ENCODE results near the gene SBF2.
"Not testable (repeated sequence)": the region's sequence is repeated elsewhere in the genome, so short reads cannot be mapped to it uniquely, and the experiment has no call there.

The SBF2 gene

GRCh38 chr11:9756461-9756860 lies 537.6 kb downstream of the SBF2 start:
- Histone ChIP-seq H3K9ac (ENCODE audit: low read depth, low read length) (no peak overlapping the region), H3K36me3 (ENCODE audit: control insufficient read depth, insufficient read depth, low read length) (no peaks in the 10 kb centered on the region), H3K4me3 (ENCODE audit: low read depth, low read length) (no peak overlapping the region), H3K9me3 (ENCODE audit: control insufficient read depth, insufficient read depth, low read length) (no peaks in the 10 kb centered on the region), H3K27me3 (ENCODE audit: control insufficient read depth, insufficient read depth, low read length) (no peaks in the 10 kb centered on the region), H3K4me1 (ENCODE audit: control insufficient read depth, insufficient read depth, low read length) (peaks cover 16% of the 10 kb centered on the region)

DNA sequence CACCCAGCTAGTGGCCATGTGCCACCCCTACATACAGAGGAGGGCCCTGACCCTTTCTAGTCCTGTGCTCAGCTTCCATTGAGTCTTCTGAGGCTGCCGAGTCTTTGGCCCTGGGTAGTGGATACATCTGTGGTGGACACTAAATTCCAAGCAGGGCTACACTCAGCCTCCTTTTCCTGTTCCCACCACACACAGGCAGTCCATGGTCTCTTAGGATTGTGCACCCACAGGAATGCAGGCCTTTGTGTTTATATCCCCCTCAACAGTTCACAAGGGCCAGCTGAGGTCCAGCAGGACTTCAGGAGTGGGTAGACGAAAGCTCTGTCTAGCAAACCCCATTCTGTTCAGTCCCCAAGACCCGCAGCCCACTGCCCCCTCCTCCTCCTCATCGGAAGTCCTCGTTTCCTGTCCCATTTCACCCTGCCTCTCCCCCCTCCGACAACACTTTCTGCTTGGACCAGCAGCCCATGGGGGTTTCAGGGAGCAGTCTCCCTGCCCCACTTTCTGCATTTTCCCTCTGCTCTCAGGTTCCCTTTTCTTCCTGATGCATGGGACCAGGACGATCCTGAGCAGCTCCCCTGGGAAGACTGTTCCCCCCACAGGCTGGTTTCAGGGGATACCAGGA lies 538.3 kb downstream of the SBF2 start:
- Histone ChIP-seq H3K4me1 (ENCODE audit: control insufficient read depth, insufficient read depth, low read length) (peaks cover 16% of the 10 kb centered on the region), H3K9me3 (ENCODE audit: control insufficient read depth, insufficient read depth, low read length) (no peaks in the 10 kb centered on the region)

DNA sequence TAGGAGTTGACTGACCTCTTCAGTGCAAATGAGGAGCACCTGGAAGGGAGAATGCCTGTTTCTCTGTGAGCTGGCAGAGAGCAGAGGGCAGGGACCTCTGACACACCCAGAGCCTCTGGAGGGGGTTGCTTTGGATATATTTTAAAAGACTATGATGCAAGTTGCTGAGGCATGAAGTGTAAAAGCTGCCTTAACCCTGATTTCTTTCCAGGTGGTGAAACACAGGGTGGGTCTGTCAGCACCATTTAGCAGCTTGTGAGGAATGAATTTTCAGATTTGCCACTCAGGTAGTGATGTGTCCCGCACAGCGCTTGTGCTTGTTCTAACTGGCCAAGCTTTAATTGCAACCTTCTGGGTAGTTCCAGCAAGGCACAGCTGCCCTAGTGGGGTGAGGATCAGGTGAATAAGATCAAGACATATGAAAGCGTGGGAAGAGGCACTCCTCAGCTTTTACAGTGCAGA lies 540.0 kb downstream of the SBF2 start:
- Histone ChIP-seq H3K9me3 (ENCODE audit: control insufficient read depth, insufficient read depth, low read length) (no peaks in the 10 kb centered on the region), H3K4me3 (ENCODE audit: low read depth, low read length) (no peak overlapping the region), H3K9ac (ENCODE audit: low read depth, low read length) (no peak overlapping the region), H3K4me1 (ENCODE audit: control insufficient read depth, insufficient read depth, low read length) (peaks cover 9% of the 10 kb centered on the region), H3K27me3 (ENCODE audit: control insufficient read depth, insufficient read depth, low read length) (no peaks in the 10 kb centered on the region), H3K36me3 (ENCODE audit: control insufficient read depth, insufficient read depth, low read length) (peaks cover 5% of the 10 kb centered on the region)

More for the DNA sequence above, 538.3 kb downstream of the SBF2 start:
- H3K4me3 ChIP-seq (ENCODE audit: low read depth, low read length): no peak overlapping the region
- no peak overlapping the region for H3K9ac ChIP-seq (ENCODE audit: low read depth, low read length)
- H3K27me3 ChIP-seq (ENCODE audit: control insufficient read depth, insufficient read depth, low read length): no peaks in the 10 kb centered on the region
- peaks cover 2% of the 10 kb centered on the region for H3K36me3 ChIP-seq (ENCODE audit: control insufficient read depth, insufficient read depth, low read length)

DNA sequence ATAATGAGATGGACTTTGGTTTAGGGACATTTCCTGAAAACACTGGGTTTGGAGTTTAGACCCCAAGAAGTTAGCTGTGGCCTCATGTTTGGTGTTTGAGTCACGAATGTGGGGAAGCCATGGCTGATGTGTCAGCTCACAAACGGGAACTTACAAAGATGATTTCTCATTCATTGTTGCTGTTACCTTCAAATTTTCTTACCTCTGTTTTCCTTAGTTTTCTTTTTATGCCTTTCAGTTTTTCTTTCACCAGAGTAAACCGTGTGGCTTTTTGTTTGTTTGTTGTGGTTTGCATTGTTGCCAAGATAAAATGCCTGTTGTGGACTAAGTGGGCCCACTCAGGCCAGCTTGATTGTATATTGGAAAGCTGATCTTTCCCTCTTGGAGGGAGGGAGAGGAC lies 541.0 kb downstream of the SBF2 start:
- Histone ChIP-seq H3K36me3 (ENCODE audit: control insufficient read depth, insufficient read depth, low read length) (peaks cover 11% of the 10 kb centered on the region), H3K9me3 (ENCODE audit: control insufficient read depth, insufficient read depth, low read length) (no peaks in the 10 kb centered on the region), H3K9ac (ENCODE audit: low read depth, low read length) (no peak overlapping the region), H3K27me3 (ENCODE audit: control insufficient read depth, insufficient read depth, low read length) (no peaks in the 10 kb centered on the region), H3K4me1 (ENCODE audit: control insufficient read depth, insufficient read depth, low read length) (peaks cover 7% of the 10 kb centered on the region), H3K4me3 (ENCODE audit: low read depth, low read length) (no peak overlapping the region)

GRCh38 chr11:9752091-9752490 lies 541.9 kb downstream of the SBF2 start:
- H3K4me3 ChIP-seq (ENCODE audit: low read depth, low read length): no peak overlapping the region
- H3K36me3 ChIP-seq (ENCODE audit: control insufficient read depth, insufficient read depth, low read length): peaks cover 11% of the 10 kb centered on the region
- H3K27me3 ChIP-seq (ENCODE audit: control insufficient read depth, insufficient read depth, low read length): no peaks in the 10 kb centered on the region
- H3K9ac ChIP-seq (ENCODE audit: low read depth, low read length): no peak overlapping the region
- no peaks in the 10 kb centered on the region for H3K9me3 ChIP-seq (ENCODE audit: control insufficient read depth, insufficient read depth, low read length)
- peaks cover 3% of the 10 kb centered on the region for H3K4me1 ChIP-seq (ENCODE audit: control insufficient read depth, insufficient read depth, low read length)

DNA sequence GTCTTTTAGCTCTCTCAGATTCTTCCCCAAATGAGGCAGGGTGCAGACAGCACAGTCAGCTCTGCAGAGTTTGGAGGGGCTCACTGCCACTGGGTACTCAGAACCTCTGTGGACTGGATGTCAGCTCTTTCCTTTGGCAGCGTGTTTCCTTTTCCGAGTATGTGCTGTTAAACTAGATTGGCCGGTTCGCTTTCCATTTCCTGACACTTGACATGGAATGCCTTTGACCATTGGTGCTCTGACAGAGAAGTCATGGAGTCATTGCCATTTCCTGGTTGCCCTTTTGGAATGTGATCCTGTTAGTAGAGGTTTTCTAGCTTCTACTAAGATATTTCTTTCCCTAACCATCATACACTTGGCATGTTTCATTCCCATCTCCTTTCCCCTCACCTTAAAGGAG lies 543.5 kb downstream of the SBF2 start:
- Histone ChIP-seq H3K36me3 (ENCODE audit: control insufficient read depth, insufficient read depth, low read length) (peaks cover 11% of the 10 kb centered on the region), H3K4me1 (ENCODE audit: control insufficient read depth, insufficient read depth, low read length) (no peaks in the 10 kb centered on the region), H3K4me3 (ENCODE audit: low read depth, low read length) (no peak overlapping the region)

GRCh38 chr11:9748361-9748970 lies 545.6 kb downstream of the SBF2 start:
- Histone ChIP-seq H3K4me3 (ENCODE audit: low read depth, low read length) (no peak overlapping the region), H3K9ac (ENCODE audit: low read depth, low read length) (no peak overlapping the region), H3K9me3 (ENCODE audit: control insufficient read depth, insufficient read depth, low read length) (no peaks in the 10 kb centered on the region), H3K36me3 (ENCODE audit: control insufficient read depth, insufficient read depth, low read length) (peaks cover 11% of the 10 kb centered on the region), H3K27me3 (ENCODE audit: control insufficient read depth, insufficient read depth, low read length) (no peaks in the 10 kb centered on the region), H3K4me1 (ENCODE audit: control insufficient read depth, insufficient read depth, low read length) (no peaks in the 10 kb centered on the region)

More for the DNA sequence above, 543.5 kb downstream of the SBF2 start:
- Histone ChIP-seq H3K9me3 (ENCODE audit: control insufficient read depth, insufficient read depth, low read length) (no peaks in the 10 kb centered on the region), H3K9ac (ENCODE audit: low read depth, low read length) (no peak overlapping the region), H3K27me3 (ENCODE audit: control insufficient read depth, insufficient read depth, low read length) (no peaks in the 10 kb centered on the region)

GRCh38 chr11:9747828-9748227 lies 546.2 kb downstream of the SBF2 start:
- no peak overlapping the region for H3K4me3 ChIP-seq (ENCODE audit: low read depth, low read length)
- no peak overlapping the region for H3K9ac ChIP-seq (ENCODE audit: low read depth, low read length)
- H3K4me1 ChIP-seq (ENCODE audit: control insufficient read depth, insufficient read depth, low read length): no peaks in the 10 kb centered on the region
- H3K27me3 ChIP-seq (ENCODE audit: control insufficient read depth, insufficient read depth, low read length): no peaks in the 10 kb centered on the region
- H3K9me3 ChIP-seq (ENCODE audit: control insufficient read depth, insufficient read depth, low read length): no peaks in the 10 kb centered on the region
- peaks cover 11% of the 10 kb centered on the region for H3K36me3 ChIP-seq (ENCODE audit: control insufficient read depth, insufficient read depth, low read length)

DNA sequence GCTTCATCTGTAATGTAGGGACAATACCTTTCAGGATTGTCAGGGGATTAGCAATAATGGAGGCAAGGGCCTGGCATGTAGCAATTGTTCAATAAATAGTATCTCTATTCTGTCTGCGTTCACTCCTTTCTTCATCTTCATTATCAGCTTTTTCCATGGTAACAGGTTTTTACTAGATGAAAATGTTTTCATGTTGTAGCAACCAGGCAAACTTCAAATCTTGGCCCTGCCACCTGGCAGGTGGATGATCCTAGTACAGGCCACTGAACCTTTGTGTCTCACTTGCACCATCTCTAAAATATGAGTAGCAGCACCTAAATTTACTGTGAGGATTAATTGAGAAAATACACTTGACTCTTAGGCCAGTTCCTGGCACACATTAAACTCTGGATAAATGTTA lies 546.8 kb downstream of the SBF2 start:
- peaks cover 11% of the 10 kb centered on the region for H3K36me3 ChIP-seq (ENCODE audit: control insufficient read depth, insufficient read depth, low read length)
- H3K9ac ChIP-seq (ENCODE audit: low read depth, low read length): no peak overlapping the region
- H3K4me1 ChIP-seq (ENCODE audit: control insufficient read depth, insufficient read depth, low read length): no peaks in the 10 kb centered on the region
- no peaks in the 10 kb centered on the region for H3K9me3 ChIP-seq (ENCODE audit: control insufficient read depth, insufficient read depth, low read length)
- H3K27me3 ChIP-seq (ENCODE audit: control insufficient read depth, insufficient read depth, low read length): no peaks in the 10 kb centered on the region
- H3K4me3 ChIP-seq (ENCODE audit: low read depth, low read length): no peak overlapping the region

GRCh38 chr11:9745411-9746211 lies 548.4 kb downstream of the SBF2 start:
- Histone ChIP-seq H3K9ac (ENCODE audit: low read depth, low read length) (no peak overlapping the region), H3K36me3 (ENCODE audit: control insufficient read depth, insufficient read depth, low read length) (peaks cover 14% of the 10 kb centered on the region), H3K9me3 (ENCODE audit: control insufficient read depth, insufficient read depth, low read length) (no peaks in the 10 kb centered on the region), H3K4me1 (ENCODE audit: control insufficient read depth, insufficient read depth, low read length) (no peaks in the 10 kb centered on the region), H3K4me3 (ENCODE audit: low read depth, low read length) (no peak overlapping the region), H3K27me3 (ENCODE audit: control insufficient read depth, insufficient read depth, low read length) (no peaks in the 10 kb centered on the region)

GRCh38 chr11:9743512-9743911 lies 550.5 kb downstream of the SBF2 start:
- not testable (repeated sequence) for H3K4me1 ChIP-seq (ENCODE audit: control insufficient read depth, insufficient read depth, low read length); H3K9ac ChIP-seq (ENCODE audit: low read depth, low read length); H3K27me3 ChIP-seq (ENCODE audit: control insufficient read depth, insufficient read depth, low read length); H3K4me3 ChIP-seq (ENCODE audit: low read depth, low read length); H3K9me3 ChIP-seq (ENCODE audit: control insufficient read depth, insufficient read depth, low read length)
- peaks cover 18% of the 10 kb centered on the region for H3K36me3 ChIP-seq (ENCODE audit: control insufficient read depth, insufficient read depth, low read length)

- H3K36me3 ChIP-seq (ENCODE audit: control insufficient read depth, insufficient read depth, low read length): peaks cover 18% of the 10 kb centered on the region
- H3K4me3 ChIP-seq (ENCODE audit: low read depth, low read length): no peak overlapping the region
- no peaks in the 10 kb centered on the region for H3K4me1 ChIP-seq (ENCODE audit: control insufficient read depth, insufficient read depth, low read length)
- H3K9ac ChIP-seq (ENCODE audit: low read depth, low read length): no peak overlapping the region
- no peaks in the 10 kb centered on the region for H3K9me3 ChIP-seq (ENCODE audit: control insufficient read depth, insufficient read depth, low read length)
- H3K27me3 ChIP-seq (ENCODE audit: control insufficient read depth, insufficient read depth, low read length): no peaks in the 10 kb centered on the region
Measured at GRCh38 chr11:9741260-9741659, 552.8 kb downstream of the SBF2 start.
